Measurements from ENCODE around the gene FER. TPM values are rescaled to one million over a fixed set of nuclear protein-coding genes. Genes with fewer than 3 reads are reported as not detected.
"Not testable (repeated sequence)": the region's sequence is repeated elsewhere in the genome, so short reads cannot be mapped to it uniquely, and the experiment has no call there.

The FER gene
- total RNA-seq, 1 experiment from 2014 or later: 20.6 TPM

GRCh38 chr5:108975697-108976096, 228.0 kb downstream of the FER start:
- intact Hi-C loops (cut with micrococcal nuclease; ENCODE audit: unreplicated experiment): no loop called here
- ChIA-PET POLR2A (ENCODE audit: unreplicated experiment) (no interaction called here), CTCF (no interaction called here)
- no peaks in the 10 kb centered on the region for H3K4me1 ChIP-seq (replicated peaks; ENCODE audit: insufficient read depth)
- H3K4me3 ChIP-seq: no peak overlapping the region
- no TSS peak for BruUV-seq (replicated peaks)
- H3K27me3 ChIP-seq (ENCODE audit: insufficient read depth, low read depth): no peaks in the 10 kb centered on the region
- no peak overlapping the region for H3K27ac ChIP-seq
- no peaks in the 10 kb centered on the region for H3K79me2 ChIP-seq (ENCODE audit: low read depth)
- TF ChIP-seq CTCF (conservative IDR thresholded peaks at IDR 0.05): no peak
- no peak for TF ChIP-seq EZH2 (IDR thresholded peaks at IDR 0.05; ENCODE audit: low read depth)
- no peaks in the 10 kb centered on the region for H3K9me3 ChIP-seq (ENCODE audit: insufficient read depth, low read depth)
- H2AFZ ChIP-seq: no peak overlapping the region
- H3K4me2 ChIP-seq: no peak overlapping the region
- no peaks in the 10 kb centered on the region; the same call in 1 of the 2 replicates for H3K9me2 ChIP-seq (ENCODE audit: insufficient read depth)
- H4K20me1 ChIP-seq (ENCODE audit: insufficient read depth): no peaks in the 10 kb centered on the region
- H3K36me3 ChIP-seq (ENCODE audit: low read depth): no peaks in the 10 kb centered on the region
- no peak for DNase-seq
- H3F3A ChIP-seq (ENCODE audit: insufficient read depth, low read depth): no peaks in the 10 kb centered on the region

DNA sequence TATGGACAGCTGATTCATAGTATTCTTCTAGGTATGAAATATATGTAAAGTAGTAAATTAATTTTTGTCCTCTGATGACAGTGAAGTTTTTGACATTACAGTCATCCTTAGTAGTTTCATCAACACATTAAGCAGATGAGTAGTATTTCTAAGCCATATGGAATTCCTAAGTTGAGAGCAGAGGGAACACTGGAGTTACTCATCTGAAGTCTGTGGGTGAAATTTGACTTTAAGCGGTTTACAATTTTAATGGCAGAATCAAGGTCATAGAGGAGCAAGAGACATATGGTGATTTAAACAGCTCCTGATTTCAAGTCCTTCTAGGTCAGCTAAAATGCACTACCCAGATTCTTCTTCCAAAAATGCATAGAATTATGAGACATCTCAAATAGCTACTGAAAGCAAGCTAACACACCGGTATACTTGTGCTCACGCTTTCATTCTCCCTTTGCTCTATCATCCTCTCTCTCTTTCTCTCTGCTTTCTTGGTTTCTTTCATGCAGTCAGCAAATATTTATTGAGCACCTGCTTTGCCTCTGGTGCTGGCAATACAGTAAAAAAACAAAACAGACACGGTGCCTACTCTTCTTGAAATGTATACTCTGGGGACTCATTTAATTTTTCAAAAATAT, 235.9 kb downstream of the FER start:
- Histone ChIP-seq H3K27me3 (ENCODE audit: insufficient read depth, low read depth) (no peaks in the 10 kb centered on the region), H3K4me2 (no peak overlapping the region), H2AFZ (no peak overlapping the region), H3K27ac (no peak overlapping the region), H3K4me1 (replicated peaks; ENCODE audit: insufficient read depth) (no peaks in the 10 kb centered on the region), H3F3A (ENCODE audit: insufficient read depth, low read depth) (no peaks in the 10 kb centered on the region), H3K4me3 (no peak overlapping the region), H3K36me3 (ENCODE audit: low read depth) (no peaks in the 10 kb centered on the region), H4K20me1 (ENCODE audit: insufficient read depth) (no peaks in the 10 kb centered on the region), H3K9me3 (ENCODE audit: insufficient read depth, low read depth) (no peaks in the 10 kb centered on the region), H3K9me2 (ENCODE audit: insufficient read depth) (no peaks in the 10 kb centered on the region; the same call in 1 of the 2 replicates), H3K79me2 (ENCODE audit: low read depth) (no peaks in the 10 kb centered on the region)
- intact Hi-C loops (cut with micrococcal nuclease; ENCODE audit: unreplicated experiment): no loop called here
- no peak for TF ChIP-seq EZH2 (IDR thresholded peaks at IDR 0.05; ENCODE audit: low read depth)
- no peak for TF ChIP-seq CTCF (conservative IDR thresholded peaks at IDR 0.05)
- no peak for DNase-seq
- ChIA-PET CTCF (no interaction called here), POLR2A (ENCODE audit: unreplicated experiment) (no interaction called here)
- no TSS peak for BruUV-seq (replicated peaks)

DNA sequence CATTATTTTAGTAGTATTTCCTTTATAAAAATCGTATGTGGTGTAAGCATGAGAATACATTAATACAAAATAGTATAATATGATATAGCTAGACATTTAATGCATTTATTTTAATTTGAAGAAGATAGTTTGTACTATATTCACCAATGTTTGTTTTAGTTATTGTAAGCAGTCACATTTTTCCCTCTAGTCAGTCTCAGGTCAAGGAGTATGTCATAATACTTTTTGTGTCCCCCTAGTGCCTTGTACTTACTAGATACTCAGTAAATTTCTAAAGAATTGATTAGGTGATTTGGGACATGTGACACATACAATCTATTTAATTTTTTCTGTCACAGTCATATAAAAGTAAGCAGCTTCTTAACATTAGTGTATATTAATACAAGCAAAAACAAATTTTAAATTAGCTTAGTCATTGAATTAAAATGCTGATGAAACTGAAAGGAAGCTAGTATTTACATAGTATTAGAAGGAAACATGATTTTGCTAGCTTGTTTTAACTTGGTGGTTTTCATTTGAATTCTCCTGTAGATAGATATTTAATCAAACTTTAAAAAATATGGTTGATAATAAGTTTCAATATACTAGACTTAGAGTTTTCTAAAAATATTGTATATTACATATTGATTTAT, 242.2 kb downstream of the FER start:
- Histone ChIP-seq H3K4me3 (no peak overlapping the region), H3K36me3 (ENCODE audit: low read depth) (no peaks in the 10 kb centered on the region), H3K79me2 (ENCODE audit: low read depth) (no peaks in the 10 kb centered on the region), H3K4me1 (replicated peaks; ENCODE audit: insufficient read depth) (no peaks in the 10 kb centered on the region), H4K20me1 (ENCODE audit: insufficient read depth) (no peaks in the 10 kb centered on the region), H3K4me2 (no peak overlapping the region), H3K27me3 (ENCODE audit: insufficient read depth, low read depth) (no peaks in the 10 kb centered on the region), H3K9me3 (ENCODE audit: insufficient read depth, low read depth) (no peaks in the 10 kb centered on the region), H3F3A (ENCODE audit: insufficient read depth, low read depth) (0 out of 2 replicates have a peak, but pooled peaks cover 5% of the 10 kb centered on the region), H3K27ac (no peak overlapping the region), H2AFZ (no peak overlapping the region), H3K9me2 (ENCODE audit: insufficient read depth) (no peaks in the 10 kb centered on the region)
- intact Hi-C loops (cut with micrococcal nuclease; ENCODE audit: unreplicated experiment): no loop called here
- TF ChIP-seq EZH2 (IDR thresholded peaks at IDR 0.05; ENCODE audit: low read depth) (no peak), CTCF (conservative IDR thresholded peaks at IDR 0.05) (no peak)
- CTCF ChIA-PET: no interaction called here
- no TSS peak for BruUV-seq (replicated peaks)
- DNase-seq: no peak
- POLR2A ChIA-PET (ENCODE audit: unreplicated experiment): interaction anchor here (0.7 kb wide), 1 partner anchor 1553 kb away, joined by 4 read pairs; no protein-coding TSS in a partner anchor

DNA sequence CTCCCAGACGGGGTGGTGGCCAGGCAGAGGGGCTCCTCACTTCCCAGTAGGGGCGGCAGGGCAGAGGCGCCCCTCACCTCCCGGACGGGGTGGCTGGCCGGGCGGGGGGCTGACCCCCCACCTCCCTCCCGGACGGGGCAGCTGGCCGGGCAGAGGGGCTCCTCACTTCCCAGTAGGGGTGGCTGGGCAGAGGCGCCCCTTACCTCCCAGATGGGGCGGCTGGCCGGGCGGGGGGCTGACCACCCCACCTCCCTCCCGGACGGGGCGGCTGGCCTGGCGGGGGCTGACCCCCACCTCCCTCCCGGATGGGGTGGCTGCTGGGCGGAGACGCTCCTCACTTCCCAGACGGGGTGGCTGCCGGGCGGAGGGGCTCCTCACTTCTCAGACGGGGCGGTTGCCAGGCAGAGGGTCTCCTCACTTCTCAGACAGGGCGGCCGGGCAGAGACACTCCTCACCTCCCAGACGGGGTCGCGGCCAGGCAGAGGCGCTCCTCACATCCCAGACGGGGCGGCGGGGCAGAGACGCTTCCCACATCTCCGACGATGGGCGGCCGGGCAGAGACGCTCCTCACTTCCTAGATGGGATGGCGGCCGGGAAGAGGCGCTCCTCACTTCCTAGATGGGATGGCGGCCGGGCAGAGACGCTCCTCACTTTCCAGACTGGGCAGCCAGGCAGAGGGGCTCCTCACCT, 244.8 kb downstream of the FER start:
- H3K4me2 ChIP-seq; BruUV-seq (replicated peaks); H3F3A ChIP-seq (ENCODE audit: insufficient read depth, low read depth); CTCF ChIA-PET; POLR2A ChIA-PET (ENCODE audit: unreplicated experiment); H4K20me1 ChIP-seq (ENCODE audit: insufficient read depth); H3K27me3 ChIP-seq (ENCODE audit: insufficient read depth, low read depth); H3K4me1 ChIP-seq (replicated peaks; ENCODE audit: insufficient read depth); H3K4me3 ChIP-seq; H3K36me3 ChIP-seq (ENCODE audit: low read depth); H3K27ac ChIP-seq; intact Hi-C loops (cut with micrococcal nuclease; ENCODE audit: unreplicated experiment); DNase-seq; H3K9me3 ChIP-seq (ENCODE audit: insufficient read depth, low read depth); H3K79me2 ChIP-seq (ENCODE audit: low read depth); H3K9me2 ChIP-seq (ENCODE audit: insufficient read depth); H2AFZ ChIP-seq: not testable (repeated sequence)

- H3K9me3 ChIP-seq (ENCODE audit: insufficient read depth, low read depth); DNase-seq; BruUV-seq (replicated peaks); H3K9me2 ChIP-seq (ENCODE audit: insufficient read depth); POLR2A ChIA-PET (ENCODE audit: unreplicated experiment); H3F3A ChIP-seq (ENCODE audit: insufficient read depth, low read depth); H3K4me1 ChIP-seq (replicated peaks; ENCODE audit: insufficient read depth); H3K36me3 ChIP-seq (ENCODE audit: low read depth); H3K4me2 ChIP-seq; H3K79me2 ChIP-seq (ENCODE audit: low read depth); intact Hi-C loops (cut with micrococcal nuclease; ENCODE audit: unreplicated experiment); H3K27ac ChIP-seq; CTCF ChIA-PET; H3K27me3 ChIP-seq (ENCODE audit: insufficient read depth, low read depth); H2AFZ ChIP-seq; H4K20me1 ChIP-seq (ENCODE audit: insufficient read depth); H3K4me3 ChIP-seq: not testable (repeated sequence)
Observed at GRCh38 chr5:108993440-108993839, 245.7 kb downstream of the FER start.
